ENCODE data around the gene MYO9B. TPM values are rescaled to one million over a fixed set of nuclear protein-coding genes. Genes with fewer than 3 reads are reported as not detected.

The MYO9B gene
- polyA plus RNA-seq, 1 donor (not counting 4 experiments of a cell fraction or from before 2014, with no cell fraction given): 14.3 TPM

DNA sequence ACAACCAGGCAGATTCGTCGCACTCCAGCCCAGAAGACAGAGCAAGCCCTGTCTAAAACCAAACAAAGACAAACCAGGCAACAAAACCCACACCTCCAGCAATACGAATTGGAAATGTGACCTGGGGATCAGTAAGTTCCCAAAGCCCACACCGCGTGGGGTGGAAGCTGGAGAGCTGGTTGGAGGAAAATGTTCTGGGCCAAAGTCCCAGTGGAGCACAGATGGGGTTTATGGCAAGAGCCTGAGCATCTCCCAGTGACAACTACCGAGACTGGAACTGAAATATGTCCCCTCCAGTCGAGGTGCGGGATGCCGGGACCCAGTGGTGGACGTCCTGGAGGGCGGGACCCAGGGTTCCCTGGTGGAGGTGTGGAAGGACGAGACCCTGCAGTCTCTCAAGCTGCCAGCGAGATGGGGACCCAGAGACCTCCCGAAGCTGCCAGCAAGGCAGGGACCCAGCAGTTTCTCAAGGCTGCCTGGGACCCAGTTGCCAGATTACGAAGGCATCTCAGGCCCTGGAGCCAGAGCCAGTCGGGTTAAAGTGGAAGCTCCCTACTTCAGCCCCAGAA, 26.6 kb upstream of the MYO9B start:
- dilution Hi-C loops (cut with MboI; ENCODE audit: extremely low pct_ligation_motif_present, low sequenced_read_pairs): no loop called here
- H3K4me2 ChIP-seq (ENCODE audit: control insufficient read depth, extremely low read depth, insufficient read depth, low read depth, low read length): no peak overlapping the region

DNA sequence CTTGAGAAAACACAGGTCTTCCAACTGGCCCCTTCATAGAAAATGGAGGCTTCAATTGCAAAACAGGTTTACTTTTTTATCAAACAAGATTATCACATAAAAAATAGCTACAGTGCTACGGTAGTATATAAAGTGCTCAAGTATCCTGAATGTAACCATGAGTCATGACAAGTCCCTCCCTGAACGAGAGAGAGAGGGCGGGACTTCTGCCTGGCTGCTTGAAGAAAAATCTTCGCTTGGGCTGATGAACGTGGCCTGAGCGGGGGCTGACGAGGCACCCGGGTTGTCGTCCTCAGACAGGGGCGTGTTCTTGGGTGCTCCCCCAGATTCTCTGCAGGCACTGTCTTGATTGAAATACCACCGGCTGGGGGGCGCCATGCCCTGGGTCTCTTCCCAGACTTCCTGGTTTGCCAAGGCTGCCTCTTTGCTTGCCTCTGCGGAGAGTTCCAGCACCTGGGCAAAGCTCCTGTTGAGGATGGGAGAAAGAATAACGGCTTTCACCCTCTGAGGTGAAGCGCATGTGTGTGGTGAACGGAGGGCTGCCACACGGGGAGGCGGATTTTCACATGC, 25.8 kb upstream of the MYO9B start:
- dilution Hi-C loops (cut with MboI; ENCODE audit: extremely low pct_ligation_motif_present, low sequenced_read_pairs): no loop called here
- Histone ChIP-seq H3K4me2 (ENCODE audit: control insufficient read depth, extremely low read depth, insufficient read depth, low read depth, low read length) (peak overlapping the region; percentile 35), H4K20me1 (ENCODE audit: control insufficient read depth, extremely low read depth, insufficient read depth, low read length) (no peaks in the 10 kb centered on the region), H3K9me3 (ENCODE audit: control insufficient read depth, low read depth, low read length) (no peaks in the 10 kb centered on the region), H3K4me3 (ENCODE audit: control insufficient read depth in 2 of 3, extremely low read depth in 1 of 3, insufficient read depth in 2 of 3, low read depth in 1 of 3, low read length in 3 of 3) (no peak overlapping the region), H2AFZ (ENCODE audit: control insufficient read depth, low read length) (peak overlapping the region; percentile 80), H3K9ac (ENCODE audit: control insufficient read depth, extremely low read depth, insufficient read depth, low read length) (peak overlapping the region; percentile 18), H3K27me3 (ENCODE audit: control insufficient read depth, extremely low read depth, insufficient read depth, low read length) (no peaks in the 10 kb centered on the region), H3K79me2 (ENCODE audit: control insufficient read depth, insufficient read depth, low read length) (no peaks in the 10 kb centered on the region), H3K36me3 (ENCODE audit: control insufficient read depth in 2 of 2, extremely low read depth in 1 of 2, insufficient read depth in 2 of 2, low read length in 2 of 2) (peaks cover 2 to 9% of the 10 kb centered on the region in 2 experiments), H3K4me1 (ENCODE audit: control insufficient read depth, extremely low read depth, insufficient read depth, low read length) (peaks cover 7% of the 10 kb centered on the region), H3K27ac (ENCODE audit: control insufficient read depth, insufficient read depth, low read length) (peak overlapping the region; percentile 6), H3K9me1 (ENCODE audit: control insufficient read depth, extremely low read depth, insufficient read depth, low read length) (no peaks in the 10 kb centered on the region)
- TF ChIP-seq, protein P1, sequence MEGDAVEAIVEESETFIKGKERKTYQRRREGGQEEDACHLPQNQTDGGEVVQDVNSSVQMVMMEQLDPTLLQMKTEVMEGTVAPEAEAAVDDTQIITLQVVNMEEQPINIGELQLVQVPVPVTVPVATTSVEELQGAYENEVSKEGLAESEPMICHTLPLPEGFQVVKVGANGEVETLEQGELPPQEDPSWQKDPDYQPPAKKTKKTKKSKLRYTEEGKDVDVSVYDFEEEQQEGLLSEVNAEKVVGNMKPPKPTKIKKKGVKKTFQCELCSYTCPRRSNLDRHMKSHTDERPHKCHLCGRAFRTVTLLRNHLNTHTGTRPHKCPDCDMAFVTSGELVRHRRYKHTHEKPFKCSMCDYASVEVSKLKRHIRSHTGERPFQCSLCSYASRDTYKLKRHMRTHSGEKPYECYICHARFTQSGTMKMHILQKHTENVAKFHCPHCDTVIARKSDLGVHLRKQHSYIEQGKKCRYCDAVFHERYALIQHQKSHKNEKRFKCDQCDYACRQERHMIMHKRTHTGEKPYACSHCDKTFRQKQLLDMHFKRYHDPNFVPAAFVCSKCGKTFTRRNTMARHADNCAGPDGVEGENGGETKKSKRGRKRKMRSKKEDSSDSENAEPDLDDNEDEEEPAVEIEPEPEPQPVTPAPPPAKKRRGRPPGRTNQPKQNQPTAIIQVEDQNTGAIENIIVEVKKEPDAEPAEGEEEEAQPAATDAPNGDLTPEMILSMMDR (optimal IDR thresholded peaks at IDR 0.05 in 1 of 3, IDR thresholded peaks at IDR 0.05 in 1 of 3, conservative IDR thresholded peaks at IDR 0.05 in 1 of 3; ENCODE audit: extremely low read depth in 1 of 3, insufficient read depth in 2 of 3, low read length in 3 of 3): no peak
- TF ChIP-seq EZH2 (IDR thresholded peaks at IDR 0.05; ENCODE audit: low read length): no peak
- FAIRE-seq (peak; percentile 84), DNase-seq (ENCODE audit: low read depth, low spot score) (peak; percentile 15)

More for the DNA sequence above, 26.6 kb upstream of the MYO9B start:
- no peak overlapping the region for H3K27ac ChIP-seq (ENCODE audit: control insufficient read depth, insufficient read depth, low read length)
- no peaks in the 10 kb centered on the region for H4K20me1 ChIP-seq (ENCODE audit: control insufficient read depth, extremely low read depth, insufficient read depth, low read length)
- no peak for DNase-seq (ENCODE audit: low read depth, low spot score)
- H3K4me1 ChIP-seq (ENCODE audit: control insufficient read depth, extremely low read depth, insufficient read depth, low read length): peaks cover 7% of the 10 kb centered on the region
- TF ChIP-seq EZH2 (IDR thresholded peaks at IDR 0.05; ENCODE audit: low read length): no peak
- TF ChIP-seq, protein P1 (optimal IDR thresholded peaks at IDR 0.05 in 1 of 3, IDR thresholded peaks at IDR 0.05 in 1 of 3, conservative IDR thresholded peaks at IDR 0.05 in 1 of 3; ENCODE audit: extremely low read depth in 1 of 3, insufficient read depth in 2 of 3, low read length in 3 of 3): no peak
- no peaks in the 10 kb centered on the region for H3K79me2 ChIP-seq (ENCODE audit: control insufficient read depth, insufficient read depth, low read length)
- FAIRE-seq: no peak
- no peak overlapping the region for H2AFZ ChIP-seq (ENCODE audit: control insufficient read depth, low read length)
- H3K9ac ChIP-seq (ENCODE audit: control insufficient read depth, extremely low read depth, insufficient read depth, low read length): no peak overlapping the region
- peaks cover 2 to 9% of the 10 kb centered on the region in 2 experiments for H3K36me3 ChIP-seq (ENCODE audit: control insufficient read depth in 2 of 2, extremely low read depth in 1 of 2, insufficient read depth in 2 of 2, low read length in 2 of 2)
- H3K9me1 ChIP-seq (ENCODE audit: control insufficient read depth, extremely low read depth, insufficient read depth, low read length): no peaks in the 10 kb centered on the region
- H3K4me3 ChIP-seq (ENCODE audit: control insufficient read depth in 2 of 3, extremely low read depth in 1 of 3, insufficient read depth in 2 of 3, low read depth in 1 of 3, low read length in 3 of 3): no peak overlapping the region
- no peaks in the 10 kb centered on the region for H3K9me3 ChIP-seq (ENCODE audit: control insufficient read depth, low read depth, low read length)
- no peaks in the 10 kb centered on the region for H3K27me3 ChIP-seq (ENCODE audit: control insufficient read depth, extremely low read depth, insufficient read depth, low read length)
